Hepatocyte (in vitro differentiated cells): ENCODE data around the gene AGXT. TPM values are rescaled to one million over a fixed set of nuclear protein-coding genes. Genes with fewer than 3 reads are reported as not detected.
A peak's percentile ranks its signal among the peaks of the same experiment; 100 is the strongest.

Experiments
- DNase-seq: peaks from one replicate; pipeline ENCODE4 v3.0.0-alpha.2; 2016; ENCODE audit warnings: low spot score
- H2AFZ ChIP-seq: fragments of 200-600 bp; sonication (generic); 2 replicates; pipeline ENCODE4 v1.6.0; 2016; ENCODE audit warnings: antibody characterized with exemption, mild to moderate bottlenecking
- H3K27ac ChIP-seq: fragments of 200-600 bp; sonication (generic); 2 replicates; pipeline ENCODE4 v1.5.1; 2016; ENCODE audit warnings: mild to moderate bottlenecking
- H3K27me3 ChIP-seq: fragments of 200-600 bp; sonication (generic); 2 replicates; pipeline ENCODE4 v1.6.1; 2016
- H3K36me3 ChIP-seq: fragments of 200-600 bp; sonication (generic); replicated peaks from 2 replicates; pipeline ENCODE4 v1.5.1; 2016; ENCODE audit warnings: low read depth; ENCODE audit not compliant: insufficient read depth
- H3K4me1 ChIP-seq: fragments of 200-600 bp; sonication (generic); 2 replicates; pipeline ENCODE4 v1.5.1; 2016; ENCODE audit warnings: mild to moderate bottlenecking, moderate library complexity; ENCODE audit not compliant: insufficient read depth
- H3K4me2 ChIP-seq: fragments of 200-600 bp; sonication (generic); 2 replicates; pipeline ENCODE4 v1.6.0; 2016
- H3K4me3 ChIP-seq: fragments of 200-600 bp; sonication (generic); 2 replicates; pipeline ENCODE4 v1.5.1; 2016; ENCODE audit warnings: mild to moderate bottlenecking
- H3K79me2 ChIP-seq: fragments of 200-600 bp; sonication (generic); 2 replicates; pipeline ENCODE4 v1.6.0; 2017; ENCODE audit warnings: mild to moderate bottlenecking
- H3K9me2 ChIP-seq: fragments of 200-600 bp; sonication (generic); replicated peaks from 2 replicates; pipeline ENCODE4 v1.6.0; 2017; ENCODE audit warnings: mild to moderate bottlenecking; ENCODE audit not compliant: insufficient read depth
- H3K9me3 ChIP-seq: fragments of 200-600 bp; sonication (generic); 2 replicates; pipeline ENCODE4 v1.5.1; 2016; ENCODE audit warnings: low read depth, mild to moderate bottlenecking
- H4K20me1 ChIP-seq: fragments of 200-600 bp; sonication (generic); 2 replicates; pipeline ENCODE4 v1.6.0; 2016; ENCODE audit warnings: mild to moderate bottlenecking; ENCODE audit not compliant: insufficient read depth, poor library complexity, severe bottlenecking
- CTCF ChIP-seq: fragments of 200-600 bp; sonication (generic); IDR thresholded peaks from 2 replicates; pipeline ENCODE4 v1.5.1; 2016; ENCODE audit warnings: antibody characterized with exemption, mild to moderate bottlenecking; ENCODE audit not compliant: poor library complexity
- EZH2 ChIP-seq: fragments of 200-600 bp; sonication (generic); IDR thresholded peaks from 2 replicates; pipeline ENCODE4 v1.6.1; 2016; ENCODE audit warnings: antibody characterized with exemption, mild to moderate bottlenecking, borderline replicate concordance
- EZH2phosphoT487 ChIP-seq: fragments of 200-600 bp; sonication (generic); IDR thresholded peaks from one replicate; pipeline ENCODE4 v1.6.1; 2018; ENCODE audit warnings: antibody characterized with exemption, mild to moderate bottlenecking, low read depth, moderate library complexity; ENCODE audit not compliant: unreplicated experiment, severe bottlenecking
- WGBS: methylation state at CpG from one replicate; pipeline ENCODE4 v1.1.6; 2016; ENCODE audit warnings: low lambda C conversion rate; ENCODE audit errors: missing lambda C conversion rate; 5-methylcytosine and 5-hydroxymethylcytosine counted together
- polyA plus RNA-seq: library from polyadenylated mRNA; unstranded; fragments of >200 nt; fragmentation: Nextera tagmentation; extraction: Ambion mirVana; gene quantifications from 2 replicates; pipeline ENCODE4 v1.2.1, GENCODE V29; 2016
- total RNA-seq: library from RNA; depleted of rRNA; stranded (reverse); fragments of >200 nt; gene quantifications from 2 replicates; pipeline ENCODE4 v1.2.3, GENCODE V29; 2014

The AGXT gene
- total and polyA plus RNA-seq, 2 experiments from 2014 or later: 90.8 to 169 TPM

- H3K27me3 ChIP-seq: no peaks in the 10 kb centered on the region
- no peak overlapping the region for H3K27ac ChIP-seq
- H3K4me1 ChIP-seq: peaks cover 35% of the 10 kb centered on the region
- no peaks in the 10 kb centered on the region for H3K79me2 ChIP-seq
- H3K4me2 ChIP-seq: no peak overlapping the region
- H3K36me3 ChIP-seq: no peaks in the 10 kb centered on the region
- H3K9me3 ChIP-seq: no peaks in the 10 kb centered on the region
- WGBS: 91% methylated on average over 7 of the region's 9 CpGs
- no peak for DNase-seq
- TF ChIP-seq EZH2 (no peak), CTCF (no peak), EZH2phosphoT487 (no peak)
- H2AFZ ChIP-seq: no peak overlapping the region
- H3K4me3 ChIP-seq: no peak overlapping the region
- no peaks in the 10 kb centered on the region for H4K20me1 ChIP-seq
- H3K9me2 ChIP-seq: no peaks in the 10 kb centered on the region
Observed at GRCh38 chr2:240892356-240892755, 23.7 kb downstream of the AGXT start.

GRCh38 chr2:240892925-240893324, 24.3 kb downstream of the AGXT start:
- Histone ChIP-seq H3K4me1 (peaks cover 35% of the 10 kb centered on the region), H3K27ac (no peak overlapping the region), H4K20me1 (no peaks in the 10 kb centered on the region), H3K4me3 (no peak overlapping the region), H3K9me2 (no peaks in the 10 kb centered on the region), H3K27me3 (no peaks in the 10 kb centered on the region), H3K36me3 (no peaks in the 10 kb centered on the region), H2AFZ (no peak overlapping the region), H3K9me3 (no peaks in the 10 kb centered on the region), H3K4me2 (peak overlapping the region; percentile 68), H3K79me2 (no peaks in the 10 kb centered on the region)
- TF ChIP-seq CTCF: no peak
- no peak for DNase-seq
- 86% methylated on average over 12 of the region's 12 CpGs for WGBS

- peak; percentile 91 for DNase-seq
- TF ChIP-seq CTCF (peak; percentile 25), EZH2 (no peak), EZH2phosphoT487 (no peak)
- Histone ChIP-seq H3K9me3 (no peaks in the 10 kb centered on the region), H3K4me2 (peak overlapping the region; percentile 68), H3K27ac (peak overlapping the region; percentile 39), H3K4me3 (no peak overlapping the region), H3K27me3 (no peaks in the 10 kb centered on the region), H3K9me2 (no peaks in the 10 kb centered on the region), H3K4me1 (peaks cover 35% of the 10 kb centered on the region), H4K20me1 (no peaks in the 10 kb centered on the region), H3K36me3 (no peaks in the 10 kb centered on the region), H2AFZ (no peak overlapping the region), H3K79me2 (no peaks in the 10 kb centered on the region)
- WGBS: 44% methylated on average over 17 of the region's 17 CpGs
Observed at GRCh38 chr2:240893363-240893844, 24.8 kb downstream of the AGXT start.

- H3K4me3 ChIP-seq: no peak overlapping the region
- H4K20me1 ChIP-seq: no peaks in the 10 kb centered on the region
- no peaks in the 10 kb centered on the region for H3K9me2 ChIP-seq
- WGBS: 63% methylated on average over 9 of the region's 9 CpGs
- H3K9me3 ChIP-seq: no peaks in the 10 kb centered on the region
- H3K4me2 ChIP-seq: peak overlapping the region; percentile 68
- TF ChIP-seq EZH2: no peak
- no peak for TF ChIP-seq EZH2phosphoT487
- TF ChIP-seq CTCF: no peak
- H3K27ac ChIP-seq: peak overlapping the region; percentile 39
- no peaks in the 10 kb centered on the region for H3K27me3 ChIP-seq
- H3K79me2 ChIP-seq: no peaks in the 10 kb centered on the region
- H3K36me3 ChIP-seq: no peaks in the 10 kb centered on the region
- no peak for DNase-seq
- peaks cover 35% of the 10 kb centered on the region for H3K4me1 ChIP-seq
- H2AFZ ChIP-seq: no peak overlapping the region
Observed at GRCh38 chr2:240894006-240894405, 25.4 kb downstream of the AGXT start.
